Astrocyte (in vitro differentiated cells and primary cell): ENCODE results near the gene UMODL1. TPM values are rescaled to one million over a fixed set of nuclear protein-coding genes. Genes with fewer than 3 reads are reported as not detected.
"Not testable (repeated sequence)": the region's sequence is repeated elsewhere in the genome, so short reads cannot be mapped to it uniquely, and the experiment has no call there.

Experiments
- DNase-seq: peaks from one replicate; pipeline ENCODE4 v3.0.0-alpha.2; 2010; ENCODE audit warnings: low read depth
- FAIRE-seq: peaks from 2 replicates; lab custom pipeline; 2011; peaks lifted over from hg19 to GRCh38; lab: Jason Lieb, UNC
- H2AFZ ChIP-seq: 2 replicates; pipeline ENCODE4 v1.6.0; 2012; ENCODE audit warnings: low read depth, low read length, inconsistent platforms
- H3K27ac ChIP-seq: 2 replicates; pipeline ENCODE4 v1.5.1; 2011; ENCODE audit warnings: low read depth, low read length, inconsistent platforms
- H3K27me3 ChIP-seq: 2 replicates; pipeline ENCODE4 v1.6.0; 2011; ENCODE audit warnings: low read length, inconsistent platforms; ENCODE audit not compliant: insufficient read depth
- H3K36me3 ChIP-seq: 2 replicates; pipeline ENCODE4 v1.5.1; 2011; ENCODE audit warnings: low read length, inconsistent platforms; ENCODE audit not compliant: insufficient read depth
- H3K4me1 ChIP-seq: 2 replicates; pipeline ENCODE4 v1.5.1; 2011; ENCODE audit warnings: low read length, inconsistent platforms; ENCODE audit not compliant: insufficient read depth
- H3K4me2 ChIP-seq: 2 replicates; pipeline ENCODE4 v1.6.0; 2012; ENCODE audit warnings: low read length, inconsistent platforms
- H3K4me3 ChIP-seq: 2 replicates; pipeline ENCODE4 v1.5.1; 2011; ENCODE audit warnings: low read depth, mild to moderate bottlenecking, low read length, inconsistent platforms; ENCODE audit not compliant: insufficient read depth
- H3K79me2 ChIP-seq: 2 replicates; pipeline ENCODE4 v1.6.0; 2012; ENCODE audit warnings: mild to moderate bottlenecking, low read length, inconsistent platforms; ENCODE audit not compliant: insufficient read depth
- H3K9ac ChIP-seq: 2 replicates; pipeline ENCODE4 v1.6.0; 2012; ENCODE audit warnings: mild to moderate bottlenecking, low read length, inconsistent platforms
- H3K9me3 ChIP-seq: 2 replicates; pipeline ENCODE4 v1.5.1; 2012; ENCODE audit warnings: low read depth, mild to moderate bottlenecking, low read length, inconsistent platforms; ENCODE audit not compliant: insufficient read depth
- H4K20me1 ChIP-seq: 2 replicates; pipeline ENCODE4 v1.6.0; 2012; ENCODE audit warnings: low read length, inconsistent platforms; ENCODE audit not compliant: insufficient read depth
- H3K27ac Mint-ChIP-seq: one replicate; pipeline ENCODE4 v1.8.0; 2021; ENCODE audit warnings: mild to moderate bottlenecking, mixed read lengths; ENCODE audit not compliant: unreplicated experiment
- H3K27me3 Mint-ChIP-seq: one replicate; pipeline ENCODE4 v1.8.0; 2021; ENCODE audit warnings: low read depth, mixed read lengths; ENCODE audit not compliant: unreplicated experiment
- H3K36me3 Mint-ChIP-seq: one replicate; pipeline ENCODE4 v1.8.0; 2021; ENCODE audit warnings: low read depth, mixed read lengths; ENCODE audit not compliant: unreplicated experiment
- H3K4me1 Mint-ChIP-seq: one replicate; pipeline ENCODE4 v1.8.0; 2021; ENCODE audit warnings: low read depth, mixed read lengths; ENCODE audit not compliant: unreplicated experiment
- H3K4me3 Mint-ChIP-seq: one replicate; pipeline ENCODE4 v1.8.0; 2021; ENCODE audit warnings: mild to moderate bottlenecking, moderate library complexity, mixed read lengths; ENCODE audit not compliant: unreplicated experiment
- H3K9me3 Mint-ChIP-seq: one replicate; pipeline ENCODE4 v1.8.0; 2021; ENCODE audit warnings: mild to moderate bottlenecking, mixed read lengths; ENCODE audit not compliant: unreplicated experiment
- CTCF ChIP-seq: IDR thresholded peaks from 2 replicates; pipeline ENCODE4 v1.5.1; 2011; ENCODE audit warnings: low read depth, mild to moderate bottlenecking, inconsistent platforms, low read length, moderate library complexity; ENCODE audit not compliant: insufficient read depth
- EZH2 ChIP-seq: IDR thresholded peaks from 2 replicates; pipeline ENCODE4 v1.6.1; 2012; ENCODE audit warnings: mild to moderate bottlenecking, low read length, inconsistent platforms; ENCODE audit not compliant: insufficient read depth
- total RNA-seq: library from RNA; stranded (reverse); gene quantifications from 2 replicates; pipeline ENCODE4 v1.2.1, GENCODE V29; 2021

The UMODL1 gene
- total RNA-seq, 1 donor from 2014 or later: not detected

DNA sequence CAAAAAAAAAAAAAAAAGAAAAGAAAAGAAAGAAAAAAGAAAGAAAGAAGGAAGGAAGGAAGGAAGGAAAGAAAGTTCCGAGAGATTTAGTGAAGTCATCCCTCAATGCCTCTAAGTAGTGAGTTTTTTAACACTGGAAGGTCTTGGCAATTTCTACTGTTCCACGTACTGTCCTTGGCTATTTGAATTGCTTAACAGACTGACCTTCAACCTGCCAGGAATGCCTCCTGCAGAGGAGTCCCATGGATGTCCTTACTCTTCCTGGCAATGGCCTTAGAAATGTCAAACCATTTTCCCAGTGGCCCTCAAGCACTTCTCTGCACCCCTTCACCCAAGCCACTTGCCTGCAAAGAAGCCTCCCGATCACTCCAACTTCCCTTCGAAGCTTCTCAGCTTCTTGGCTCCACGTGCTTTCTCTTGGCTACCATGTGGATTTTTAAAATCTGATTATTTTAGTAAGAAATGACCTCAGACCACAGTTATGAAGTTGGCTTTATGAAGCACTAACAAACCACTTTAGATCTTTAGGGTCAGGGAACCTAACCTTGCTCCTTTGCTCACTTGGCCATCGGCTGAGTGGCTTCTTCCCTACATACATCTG lies 104.1 kb downstream of the UMODL1 start:
- no peak for DNase-seq
- Histone ChIP-seq H4K20me1 (no peaks in the 10 kb centered on the region), H3K27ac (no peak overlapping the region), H3K4me3 (no peak overlapping the region), H2AFZ (no peak overlapping the region), H3K36me3 (no peaks in the 10 kb centered on the region), H3K79me2 (no peaks in the 10 kb centered on the region), H3K27me3 (peaks cover 6% of the 10 kb centered on the region), H3K9ac (no peak overlapping the region), H3K4me2 (no peak overlapping the region), H3K4me1 (no peaks in the 10 kb centered on the region), H3K9me3 (no peaks in the 10 kb centered on the region)
- FAIRE-seq: no peak
- peaks cover 15% of the 10 kb centered on the region for H3K27me3 Mint-ChIP-seq
- H3K9me3 Mint-ChIP-seq: no peaks in the 10 kb centered on the region
- no peaks in the 10 kb centered on the region for H3K4me1 Mint-ChIP-seq
- no peak overlapping the region for H3K4me3 Mint-ChIP-seq
- H3K36me3 Mint-ChIP-seq: no peaks in the 10 kb centered on the region
- TF ChIP-seq EZH2 (no peak), CTCF (no peak)
- no peak overlapping the region for H3K27ac Mint-ChIP-seq

GRCh38 chr21:42176859-42177258 lies 105.7 kb downstream of the UMODL1 start:
- TF ChIP-seq CTCF (no peak), EZH2 (no peak)
- no peak overlapping the region for H3K4me3 Mint-ChIP-seq
- no peaks in the 10 kb centered on the region for H3K9me3 Mint-ChIP-seq
- Histone ChIP-seq H3K9me3 (no peaks in the 10 kb centered on the region), H4K20me1 (no peaks in the 10 kb centered on the region), H3K79me2 (no peaks in the 10 kb centered on the region), H3K27ac (no peak overlapping the region), H3K4me1 (no peaks in the 10 kb centered on the region), H3K4me3 (no peak overlapping the region), H2AFZ (no peak overlapping the region), H3K4me2 (no peak overlapping the region), H3K9ac (no peak overlapping the region), H3K27me3 (peaks cover 6% of the 10 kb centered on the region), H3K36me3 (no peaks in the 10 kb centered on the region)
- H3K27me3 Mint-ChIP-seq: peaks cover 15% of the 10 kb centered on the region
- H3K36me3 Mint-ChIP-seq: no peaks in the 10 kb centered on the region
- DNase-seq (no peak), FAIRE-seq (no peak)
- no peak overlapping the region for H3K27ac Mint-ChIP-seq
- no peaks in the 10 kb centered on the region for H3K4me1 Mint-ChIP-seq

DNA sequence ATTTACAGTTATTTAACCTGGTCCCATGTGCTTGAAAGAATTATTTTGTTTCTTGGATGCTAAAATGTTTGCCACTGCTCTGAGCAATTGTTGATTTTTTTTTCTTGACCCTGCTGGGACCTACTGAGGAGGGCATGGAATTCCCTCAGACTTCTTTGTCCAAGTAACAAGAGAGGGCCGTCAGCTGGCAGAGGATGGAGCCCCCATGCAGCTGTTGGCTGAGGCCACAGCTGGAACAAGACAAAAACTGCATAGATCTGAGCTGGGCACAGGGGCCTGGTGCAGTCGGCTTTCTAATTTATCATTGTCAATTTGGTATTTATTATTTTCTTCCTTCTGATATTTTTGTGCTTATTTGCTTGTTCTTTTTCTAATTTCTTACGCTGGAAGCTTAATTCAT lies 108.2 kb downstream of the UMODL1 start:
- no peak overlapping the region for H3K4me3 Mint-ChIP-seq
- Histone ChIP-seq H3K9ac (no peak overlapping the region), H3K4me2 (no peak overlapping the region), H2AFZ (no peak overlapping the region), H3K79me2 (no peaks in the 10 kb centered on the region), H3K4me3 (no peak overlapping the region), H3K36me3 (no peaks in the 10 kb centered on the region), H4K20me1 (no peaks in the 10 kb centered on the region), H3K27ac (no peak overlapping the region), H3K4me1 (no peaks in the 10 kb centered on the region), H3K27me3 (peaks cover 6% of the 10 kb centered on the region), H3K9me3 (no peaks in the 10 kb centered on the region)
- no peak for TF ChIP-seq EZH2
- TF ChIP-seq CTCF: no peak
- DNase-seq (no peak), FAIRE-seq (no peak)
- peaks cover 12% of the 10 kb centered on the region for H3K27me3 Mint-ChIP-seq
- H3K36me3 Mint-ChIP-seq: no peaks in the 10 kb centered on the region
- H3K4me1 Mint-ChIP-seq: no peaks in the 10 kb centered on the region
- no peak overlapping the region for H3K27ac Mint-ChIP-seq
- no peaks in the 10 kb centered on the region for H3K9me3 Mint-ChIP-seq

GRCh38 chr21:42180001-42180400 lies 108.9 kb downstream of the UMODL1 start:
- H3K9me3 Mint-ChIP-seq, DNase-seq, FAIRE-seq, H3K4me1 ChIP-seq, H4K20me1 ChIP-seq, H3K27ac ChIP-seq, H3K4me2 ChIP-seq, H3K4me3 Mint-ChIP-seq, H3K27ac Mint-ChIP-seq, H3K4me3 ChIP-seq, H2AFZ ChIP-seq, H3K79me2 ChIP-seq, H3K36me3 Mint-ChIP-seq, H3K9me3 ChIP-seq, H3K27me3 ChIP-seq, H3K9ac ChIP-seq, H3K36me3 ChIP-seq, H3K4me1 Mint-ChIP-seq: not testable (repeated sequence)
- peaks cover 11% of the 10 kb centered on the region for H3K27me3 Mint-ChIP-seq
